ENCODE measurements around the gene KRT83.

KRT83 gene

DNA sequence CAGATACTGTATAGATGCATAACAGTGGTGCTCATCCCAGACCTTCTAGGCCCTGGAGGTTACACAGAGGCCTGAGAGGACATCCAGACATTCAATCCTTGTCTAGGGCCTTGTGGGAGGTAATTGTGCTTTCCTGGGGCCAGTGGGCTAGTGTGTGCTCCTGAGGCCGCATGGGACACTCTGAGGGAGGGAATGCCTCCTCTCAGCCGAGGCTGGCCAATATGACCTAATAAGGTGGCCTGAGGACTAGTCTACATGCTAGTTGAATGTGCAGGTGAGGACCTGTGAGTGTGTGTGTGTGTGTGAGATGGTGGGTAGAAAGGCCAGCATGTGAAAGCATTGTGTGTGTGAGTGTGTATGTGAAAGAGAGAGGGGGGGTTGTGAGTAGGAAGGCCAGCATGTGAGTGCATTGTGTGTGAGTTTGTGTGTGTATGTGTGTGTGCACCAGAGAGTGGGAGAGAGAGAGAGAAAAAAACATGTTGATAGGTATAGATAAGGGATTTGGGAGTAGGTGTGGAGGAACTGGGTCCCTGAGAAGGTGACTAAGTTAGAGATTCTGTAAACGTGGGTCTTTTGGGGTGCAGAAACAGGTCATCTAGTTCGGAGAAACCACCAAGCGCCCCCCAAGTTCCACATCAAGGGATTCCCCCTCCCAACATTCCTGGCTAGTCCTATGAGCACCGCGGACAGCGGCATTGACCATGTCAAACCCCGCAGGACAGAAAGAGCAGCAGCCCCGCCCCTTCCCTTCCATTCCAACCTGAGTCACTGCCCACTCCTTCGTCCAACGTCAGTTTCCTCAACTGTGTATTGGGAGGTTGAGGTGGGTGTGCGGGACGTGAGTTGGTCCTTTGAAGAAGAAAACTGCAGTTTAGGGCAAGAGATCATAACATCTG, 20.2 kb downstream of the KRT83 start:
- H3K4me3 ChIP-seq (ENCODE audit: low read depth in 1 of 2, low read length in 1 of 2), result no peak overlapping the region
- no peaks in the 10 kb centered on the region for H3K9me3 ChIP-seq
- H3K36me3 ChIP-seq, result no peaks in the 10 kb centered on the region
- no peak overlapping the region for H3K27ac ChIP-seq
- TF ChIP-seq, protein P1, sequence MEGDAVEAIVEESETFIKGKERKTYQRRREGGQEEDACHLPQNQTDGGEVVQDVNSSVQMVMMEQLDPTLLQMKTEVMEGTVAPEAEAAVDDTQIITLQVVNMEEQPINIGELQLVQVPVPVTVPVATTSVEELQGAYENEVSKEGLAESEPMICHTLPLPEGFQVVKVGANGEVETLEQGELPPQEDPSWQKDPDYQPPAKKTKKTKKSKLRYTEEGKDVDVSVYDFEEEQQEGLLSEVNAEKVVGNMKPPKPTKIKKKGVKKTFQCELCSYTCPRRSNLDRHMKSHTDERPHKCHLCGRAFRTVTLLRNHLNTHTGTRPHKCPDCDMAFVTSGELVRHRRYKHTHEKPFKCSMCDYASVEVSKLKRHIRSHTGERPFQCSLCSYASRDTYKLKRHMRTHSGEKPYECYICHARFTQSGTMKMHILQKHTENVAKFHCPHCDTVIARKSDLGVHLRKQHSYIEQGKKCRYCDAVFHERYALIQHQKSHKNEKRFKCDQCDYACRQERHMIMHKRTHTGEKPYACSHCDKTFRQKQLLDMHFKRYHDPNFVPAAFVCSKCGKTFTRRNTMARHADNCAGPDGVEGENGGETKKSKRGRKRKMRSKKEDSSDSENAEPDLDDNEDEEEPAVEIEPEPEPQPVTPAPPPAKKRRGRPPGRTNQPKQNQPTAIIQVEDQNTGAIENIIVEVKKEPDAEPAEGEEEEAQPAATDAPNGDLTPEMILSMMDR (IDR thresholded peaks at IDR 0.05), result no peak
- no peaks in the 10 kb centered on the region for H3K4me1 ChIP-seq (ENCODE audit: control insufficient read depth in 1 of 2, insufficient read depth in 1 of 2, low read depth in 1 of 2, low read length in 1 of 2)
- peaks cover 54% of the 10 kb centered on the region for H3K27me3 ChIP-seq

DNA sequence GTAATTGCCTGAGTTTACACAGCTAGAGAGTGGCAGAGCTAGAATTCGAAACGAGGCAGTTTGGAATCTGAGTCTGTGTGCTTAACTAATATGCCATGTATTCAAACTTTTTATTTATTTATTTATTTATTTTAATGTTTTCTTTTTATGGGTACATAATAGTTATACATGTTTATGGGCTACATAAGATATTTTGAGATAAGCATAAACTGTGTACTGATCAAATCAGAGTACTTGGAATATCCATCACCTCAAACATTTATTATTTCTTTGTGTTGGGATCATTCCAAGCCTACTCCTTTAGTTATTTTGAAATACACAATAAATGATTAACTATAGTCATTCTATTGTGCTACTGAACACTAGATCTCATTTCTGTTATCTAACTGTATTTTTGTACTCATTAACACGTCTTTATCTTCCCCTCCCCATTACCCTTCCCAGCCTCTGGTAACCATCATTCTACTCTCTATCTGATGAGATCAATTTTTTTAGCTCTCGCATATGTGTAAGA, 22.5 kb downstream of the KRT83 start:
- Histone ChIP-seq H3K27me3 (peaks cover 53% of the 10 kb centered on the region), H3K9me3 (no peaks in the 10 kb centered on the region), H3K36me3 (no peaks in the 10 kb centered on the region), H3K4me3 (ENCODE audit: low read depth in 1 of 2, low read length in 1 of 2) (no peak overlapping the region), H3K4me1 (ENCODE audit: control insufficient read depth in 1 of 2, insufficient read depth in 1 of 2, low read depth in 1 of 2, low read length in 1 of 2) (no peaks in the 10 kb centered on the region), H3K27ac (no peak overlapping the region)
- TF ChIP-seq, protein P1 (IDR thresholded peaks at IDR 0.05), result no peak

DNA sequence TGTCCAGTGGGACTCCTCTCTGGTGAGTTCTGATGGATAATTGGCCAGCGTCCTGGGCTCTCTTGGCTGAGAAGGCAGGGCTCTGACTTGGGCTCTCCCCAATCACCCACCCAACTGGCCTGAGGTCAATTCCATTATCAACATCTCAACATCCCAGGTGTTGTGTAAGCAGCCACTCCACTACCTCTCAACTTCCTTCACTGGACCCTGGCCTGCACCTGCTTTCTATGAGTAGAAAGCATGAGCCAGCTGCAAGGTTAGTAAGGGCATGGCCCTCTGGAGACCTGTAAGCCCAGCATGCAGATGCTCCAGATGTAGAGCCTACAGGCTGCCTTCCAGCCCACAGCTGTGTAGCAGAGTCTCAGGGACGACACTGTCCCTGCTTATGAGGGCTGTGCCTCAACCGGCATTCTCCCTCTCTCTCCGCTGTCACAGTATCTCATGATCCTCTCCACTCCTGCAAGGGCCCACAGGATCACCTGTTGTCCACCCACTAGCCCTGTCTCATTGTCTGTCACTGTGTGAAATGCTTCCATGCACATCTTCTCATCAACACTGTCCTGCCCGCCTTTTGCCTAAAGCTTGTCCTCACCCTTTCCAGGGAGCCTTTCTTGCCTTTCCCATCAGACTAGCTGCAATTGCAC, 24.5 kb downstream of the KRT83 start:
- Histone ChIP-seq H3K9me3 (no peaks in the 10 kb centered on the region), H3K4me1 (ENCODE audit: control insufficient read depth in 1 of 2, insufficient read depth in 1 of 2, low read depth in 1 of 2, low read length in 1 of 2) (no peaks in the 10 kb centered on the region), H3K27ac (no peak overlapping the region), H3K36me3 (no peaks in the 10 kb centered on the region), H3K4me3 (ENCODE audit: low read depth in 1 of 2, low read length in 1 of 2) (no peak overlapping the region), H3K27me3 (peaks cover 72% of the 10 kb centered on the region)
- TF ChIP-seq, protein P1 (IDR thresholded peaks at IDR 0.05), result no peak

DNA sequence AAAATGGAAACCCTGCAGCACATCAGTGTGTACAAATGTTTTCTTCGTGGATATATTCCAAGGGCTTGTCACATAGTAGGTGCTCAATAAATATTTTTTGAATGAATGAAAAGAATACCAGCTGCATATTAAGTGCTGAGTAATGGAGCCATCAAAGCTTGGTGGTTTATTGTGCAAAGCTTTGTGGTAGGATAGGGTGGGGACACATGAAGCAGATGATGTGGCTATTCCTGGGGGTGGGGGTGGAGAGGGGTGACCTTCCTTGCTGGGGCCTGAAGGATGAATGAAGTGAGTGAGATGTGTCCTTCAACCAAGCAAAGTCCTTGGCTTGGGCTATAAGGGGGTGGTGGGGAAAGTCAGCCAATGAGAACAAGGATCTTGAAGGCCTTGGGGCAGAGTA, 25.5 kb downstream of the KRT83 start:
- H3K27ac ChIP-seq, result no peak overlapping the region
- H3K9me3 ChIP-seq, result no peaks in the 10 kb centered on the region
- no peaks in the 10 kb centered on the region for H3K4me1 ChIP-seq (ENCODE audit: control insufficient read depth in 1 of 2, insufficient read depth in 1 of 2, low read depth in 1 of 2, low read length in 1 of 2)
- peaks cover 77% of the 10 kb centered on the region for H3K27me3 ChIP-seq
- no peaks in the 10 kb centered on the region for H3K36me3 ChIP-seq
- no peak overlapping the region for H3K4me3 ChIP-seq (ENCODE audit: low read depth in 1 of 2, low read length in 1 of 2)
- TF ChIP-seq, protein P1 (IDR thresholded peaks at IDR 0.05), result no peak

DNA sequence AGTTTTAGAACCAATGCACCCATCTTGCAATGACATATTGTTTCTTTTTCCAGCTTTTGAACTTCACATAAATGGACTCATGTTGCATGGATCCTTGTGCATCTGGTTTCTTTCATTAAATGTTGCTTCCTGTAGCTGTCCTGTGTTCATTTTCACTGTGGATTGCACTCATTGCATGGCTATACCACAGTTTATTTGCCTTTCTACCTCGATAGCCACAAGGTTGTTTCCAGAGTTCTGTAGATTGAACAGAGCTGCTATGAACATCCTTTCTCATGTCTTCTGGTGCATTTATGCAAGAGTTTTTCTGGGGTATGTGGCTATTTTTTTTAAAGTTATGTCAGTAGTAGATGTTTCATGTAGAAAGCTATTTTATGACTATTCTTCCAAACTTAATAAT, 26.4 kb downstream of the KRT83 start:
- Histone ChIP-seq H3K9me3 (no peaks in the 10 kb centered on the region), H3K36me3 (no peaks in the 10 kb centered on the region), H3K4me1 (ENCODE audit: control insufficient read depth in 1 of 2, insufficient read depth in 1 of 2, low read depth in 1 of 2, low read length in 1 of 2) (no peaks in the 10 kb centered on the region), H3K27me3 (peaks cover 71% of the 10 kb centered on the region), H3K27ac (no peak overlapping the region), H3K4me3 (ENCODE audit: low read depth in 1 of 2, low read length in 1 of 2) (no peak overlapping the region)
- TF ChIP-seq, protein P1 (IDR thresholded peaks at IDR 0.05), result no peak

Data from neutrophil (primary cell).